ENCODE data around the gene EDNRB.

Gene EDNRB

GRCh38 chr13:77896977-77897376, 21.7 kb downstream of the EDNRB start:
- no peak overlapping the region for H3K4me3 ChIP-seq (ENCODE audit: insufficient read length, low read depth)
- no peak for DNase-seq (ENCODE audit: low read depth, low spot score)

GRCh38 chr13:77896536-77896935, 22.1 kb downstream of the EDNRB start:
- Histone ChIP-seq H3K4me1 (ENCODE audit: insufficient read depth, insufficient read length) (no peaks in the 10 kb centered on the region), H3K27me3 (ENCODE audit: insufficient read depth, insufficient read length) (no peaks in the 10 kb centered on the region), H3K9me3 (ENCODE audit: insufficient read depth, low read length) (no peaks in the 10 kb centered on the region), H3K36me3 (ENCODE audit: insufficient read depth, insufficient read length, low read length) (no peaks in the 10 kb centered on the region), H3K4me3 (ENCODE audit: insufficient read length, low read depth) (no peak overlapping the region), H3K9ac (ENCODE audit: insufficient read length, low read depth) (no peak overlapping the region)
- DNase-seq (ENCODE audit: low read depth, low spot score): no peak
- TF ChIP-seq SUZ12 (IDR thresholded peaks at IDR 0.05; ENCODE audit: extremely low read depth, insufficient read depth, insufficient read length) (no peak), ZNF274 (IDR thresholded peaks at IDR 0.05; ENCODE audit: low read depth, low read length) (no peak), YY1 (IDR thresholded peaks at IDR 0.05; ENCODE audit: insufficient read depth, insufficient read length) (no peak)

More at GRCh38 chr13:77896977-77897376, 21.7 kb downstream of the EDNRB start:
- no peaks in the 10 kb centered on the region for H3K27me3 ChIP-seq (ENCODE audit: insufficient read depth, insufficient read length)
- no peak overlapping the region for H3K9ac ChIP-seq (ENCODE audit: insufficient read length, low read depth)
- TF ChIP-seq ZNF274 (IDR thresholded peaks at IDR 0.05; ENCODE audit: low read depth, low read length) (no peak), SUZ12 (IDR thresholded peaks at IDR 0.05; ENCODE audit: extremely low read depth, insufficient read depth, insufficient read length) (no peak), YY1 (IDR thresholded peaks at IDR 0.05; ENCODE audit: insufficient read depth, insufficient read length) (no peak)
- H3K36me3 ChIP-seq (ENCODE audit: insufficient read depth, insufficient read length, low read length): no peaks in the 10 kb centered on the region
- no peaks in the 10 kb centered on the region for H3K9me3 ChIP-seq (ENCODE audit: insufficient read depth, low read length)
- H3K4me1 ChIP-seq (ENCODE audit: insufficient read depth, insufficient read length): no peaks in the 10 kb centered on the region

GRCh38 chr13:77894743-77895142, 23.9 kb downstream of the EDNRB start:
- Histone ChIP-seq H3K27me3 (ENCODE audit: insufficient read depth, insufficient read length) (no peaks in the 10 kb centered on the region), H3K4me1 (ENCODE audit: insufficient read depth, insufficient read length) (no peaks in the 10 kb centered on the region), H3K9ac (ENCODE audit: insufficient read length, low read depth) (no peak overlapping the region), H3K4me3 (ENCODE audit: insufficient read length, low read depth) (no peak overlapping the region), H3K9me3 (ENCODE audit: insufficient read depth, low read length) (no peaks in the 10 kb centered on the region), H3K36me3 (ENCODE audit: insufficient read depth, insufficient read length, low read length) (no peaks in the 10 kb centered on the region)
- TF ChIP-seq ZNF274 (IDR thresholded peaks at IDR 0.05; ENCODE audit: low read depth, low read length): no peak
- no peak for TF ChIP-seq YY1 (IDR thresholded peaks at IDR 0.05; ENCODE audit: insufficient read depth, insufficient read length)
- no peak for TF ChIP-seq SUZ12 (IDR thresholded peaks at IDR 0.05; ENCODE audit: extremely low read depth, insufficient read depth, insufficient read length)
- DNase-seq (ENCODE audit: low read depth, low spot score): no peak

GRCh38 chr13:77893066-77893465, 25.6 kb downstream of the EDNRB start:
- Histone ChIP-seq H3K4me3 (ENCODE audit: insufficient read length, low read depth) (no peak overlapping the region), H3K27me3 (ENCODE audit: insufficient read depth, insufficient read length) (no peaks in the 10 kb centered on the region), H3K4me1 (ENCODE audit: insufficient read depth, insufficient read length) (no peaks in the 10 kb centered on the region), H3K9me3 (ENCODE audit: insufficient read depth, low read length) (no peaks in the 10 kb centered on the region), H3K9ac (ENCODE audit: insufficient read length, low read depth) (no peak overlapping the region), H3K36me3 (ENCODE audit: insufficient read depth, insufficient read length, low read length) (no peaks in the 10 kb centered on the region)
- DNase-seq (ENCODE audit: low read depth, low spot score): no peak
- TF ChIP-seq YY1 (IDR thresholded peaks at IDR 0.05; ENCODE audit: insufficient read depth, insufficient read length) (no peak), ZNF274 (IDR thresholded peaks at IDR 0.05; ENCODE audit: low read depth, low read length) (no peak), SUZ12 (IDR thresholded peaks at IDR 0.05; ENCODE audit: extremely low read depth, insufficient read depth, insufficient read length) (no peak)

- H3K27me3 ChIP-seq (ENCODE audit: insufficient read depth, insufficient read length): no peaks in the 10 kb centered on the region
- no peak overlapping the region for H3K4me3 ChIP-seq (ENCODE audit: insufficient read length, low read depth)
- no peak overlapping the region for H3K9ac ChIP-seq (ENCODE audit: insufficient read length, low read depth)
- no peaks in the 10 kb centered on the region for H3K4me1 ChIP-seq (ENCODE audit: insufficient read depth, insufficient read length)
- no peak for DNase-seq (ENCODE audit: low read depth, low spot score)
- TF ChIP-seq SUZ12 (IDR thresholded peaks at IDR 0.05; ENCODE audit: extremely low read depth, insufficient read depth, insufficient read length) (no peak), ZNF274 (IDR thresholded peaks at IDR 0.05; ENCODE audit: low read depth, low read length) (no peak), YY1 (IDR thresholded peaks at IDR 0.05; ENCODE audit: insufficient read depth, insufficient read length) (no peak)
- H3K36me3 ChIP-seq (ENCODE audit: insufficient read depth, insufficient read length, low read length): no peaks in the 10 kb centered on the region
- H3K9me3 ChIP-seq (ENCODE audit: insufficient read depth, low read length): no peaks in the 10 kb centered on the region
Observed at GRCh38 chr13:77892491-77892890, 26.1 kb downstream of the EDNRB start.

GRCh38 chr13:77891486-77891885, 27.1 kb downstream of the EDNRB start:
- H3K4me3 ChIP-seq (ENCODE audit: insufficient read length, low read depth): no peak overlapping the region
- no peak for DNase-seq (ENCODE audit: low read depth, low spot score)
- TF ChIP-seq SUZ12 (IDR thresholded peaks at IDR 0.05; ENCODE audit: extremely low read depth, insufficient read depth, insufficient read length) (no peak), ZNF274 (IDR thresholded peaks at IDR 0.05; ENCODE audit: low read depth, low read length) (no peak), YY1 (IDR thresholded peaks at IDR 0.05; ENCODE audit: insufficient read depth, insufficient read length) (no peak)

GRCh38 chr13:77891041-77891440, 27.6 kb downstream of the EDNRB start:
- Histone ChIP-seq H3K9ac (ENCODE audit: insufficient read length, low read depth) (no peak overlapping the region), H3K27me3 (ENCODE audit: insufficient read depth, insufficient read length) (no peaks in the 10 kb centered on the region), H3K9me3 (ENCODE audit: insufficient read depth, low read length) (no peaks in the 10 kb centered on the region), H3K4me1 (ENCODE audit: insufficient read depth, insufficient read length) (no peaks in the 10 kb centered on the region), H3K36me3 (ENCODE audit: insufficient read depth, insufficient read length, low read length) (no peaks in the 10 kb centered on the region), H3K4me3 (ENCODE audit: insufficient read length, low read depth) (no peak overlapping the region)
- TF ChIP-seq SUZ12 (IDR thresholded peaks at IDR 0.05; ENCODE audit: extremely low read depth, insufficient read depth, insufficient read length): no peak
- TF ChIP-seq ZNF274 (IDR thresholded peaks at IDR 0.05; ENCODE audit: low read depth, low read length): no peak
- no peak for TF ChIP-seq YY1 (IDR thresholded peaks at IDR 0.05; ENCODE audit: insufficient read depth, insufficient read length)
- DNase-seq (ENCODE audit: low read depth, low spot score): no peak

More at GRCh38 chr13:77891486-77891885, 27.1 kb downstream of the EDNRB start:
- no peak overlapping the region for H3K9ac ChIP-seq (ENCODE audit: insufficient read length, low read depth)
- H3K27me3 ChIP-seq (ENCODE audit: insufficient read depth, insufficient read length): no peaks in the 10 kb centered on the region
- no peaks in the 10 kb centered on the region for H3K9me3 ChIP-seq (ENCODE audit: insufficient read depth, low read length)
- H3K4me1 ChIP-seq (ENCODE audit: insufficient read depth, insufficient read length): no peaks in the 10 kb centered on the region
- no peaks in the 10 kb centered on the region for H3K36me3 ChIP-seq (ENCODE audit: insufficient read depth, insufficient read length, low read length)

All from NT2/D1 (cell line).